GM12878 (cell line): ENCODE data around the gene TGIF2. TPM values are rescaled to one million over a fixed set of nuclear protein-coding genes. Genes with fewer than 3 reads are reported as not detected.

Experiments
- ATAC-seq: fragments of 200-7000 bp; cut with Tn5 transposase; 3 replicates; pipeline ENCODE4 v1.9.1; 2020; ENCODE audit warnings: mild to moderate bottlenecking, moderate library complexity
- BruUV-seq: library from RNA; stranded (reverse); fragments of 400-500 nt; replicated peaks from 2 replicates; lab custom pipeline; 2021; lab: Mats Ljungman, UMichigan
- CTCF ChIA-PET: fragments of 300-600 bp; sonication (Branson Sonifier 250); formaldehyde crosslinking; extraction: SDS; loops from one replicate; lab custom pipeline; 2021; ENCODE audit warnings: inconsistent platforms; lab: Yijun Ruan, JAX
- POLR2A ChIA-PET: fragments of 350-600 bp; formaldehyde crosslinking; extraction: SDS; loops from one replicate; lab custom pipeline; 2021; ENCODE audit warnings: inconsistent platforms; lab: Charles Lee
- RAD21 ChIA-PET: fragments of 300-600 bp; sonication (Branson Sonifier 250); formaldehyde crosslinking; loops from one replicate; lab custom pipeline; 2023; ENCODE audit warnings: antibody characterized with exemption; ENCODE audit not compliant: unreplicated experiment; lab: Charles Lee
- SMC1A ChIA-PET: fragments of 300-600 bp; sonication (Branson Sonifier 250); formaldehyde crosslinking; loops from one replicate; lab custom pipeline; 2023; ENCODE audit not compliant: unreplicated experiment, uncharacterized antibody; lab: Charles Lee
- DNase-seq: peaks from one replicate; pipeline ENCODE4 v3.0.0-alpha.2; 2011; ENCODE audit warnings: low read depth, low spot score
- FAIRE-seq: peaks from 3 replicates; lab custom pipeline; 2011; peaks lifted over from hg19 to GRCh38; lab: Jason Lieb, UNC
- H2AFZ ChIP-seq: 2 replicates; pipeline ENCODE4 v1.6.0; 2011; ENCODE audit warnings: low read depth, low read length, control low read depth; ENCODE audit not compliant: control insufficient read depth
- H3K27ac ChIP-seq: 2 replicates; pipeline ENCODE4 v1.5.1; 2011; ENCODE audit warnings: control low read depth; ENCODE audit not compliant: control insufficient read depth, insufficient read depth
- H3K27me3 ChIP-seq, 2 experiments: replicated peaks in 1 of 2; 2 replicates each; pipeline versions ENCODE4 v1.6.0 to v1.6.1; 2011; ENCODE audit warnings: low read length in 1 of 2; ENCODE audit not compliant: control insufficient read depth in 2 of 2, insufficient read depth in 2 of 2
- H3K36me3 ChIP-seq, 2 experiments: 2 replicates each; pipeline ENCODE4 v1.5.1; 2011; ENCODE audit warnings: low read length in 1 of 2; ENCODE audit not compliant: control insufficient read depth in 2 of 2, insufficient read depth in 2 of 2
- H3K4me1 ChIP-seq: 2 replicates; pipeline ENCODE4 v1.6.1; 2011; ENCODE audit warnings: mild to moderate bottlenecking, low read length, moderate library complexity, mixed read lengths; ENCODE audit not compliant: control insufficient read depth, insufficient read depth
- H3K4me2 ChIP-seq: 2 replicates; pipeline ENCODE4 v1.6.0; 2011; ENCODE audit warnings: control low read depth; ENCODE audit not compliant: control insufficient read depth, insufficient read depth
- H3K4me3 ChIP-seq: fragments of 200-600 bp; sonication (generic); 2 replicates; pipeline ENCODE4 v1.5.1; 2016
- H3K79me2 ChIP-seq: 2 replicates; pipeline ENCODE4 v1.6.0; 2011; ENCODE audit warnings: low read length; ENCODE audit not compliant: control insufficient read depth, insufficient read depth
- H3K9ac ChIP-seq: 2 replicates; pipeline ENCODE4 v1.8.0; 2011; ENCODE audit warnings: low read length, control low read depth, mixed read lengths; ENCODE audit not compliant: control insufficient read depth, insufficient read depth
- H3K9me3 ChIP-seq: replicated peaks from 3 replicates; pipeline ENCODE4 v1.5.1; 2011; ENCODE audit warnings: mild to moderate bottlenecking, low read length; ENCODE audit not compliant: control insufficient read depth, insufficient read depth
- H4K20me1 ChIP-seq: 2 replicates; pipeline ENCODE4 v1.6.0; 2011; ENCODE audit not compliant: control insufficient read depth, insufficient read depth
- CEBPB ChIP-seq, 2 experiments: fragments of 150-350 bp in 1 of 2; IDR thresholded peaks; 2 replicates each; pipeline ENCODE4 v1.6.1; 2012 to 2014; ENCODE audit warnings: low read depth in 2 of 2, low read length in 2 of 2, borderline replicate concordance in 1 of 2, inconsistent platforms in 1 of 2
- CHD4 ChIP-seq: fragments of 200-600 bp; sonication (generic); IDR thresholded peaks from 2 replicates; pipeline ENCODE4 v1.6.1; 2016; ENCODE audit warnings: mild to moderate bottlenecking
- CREB1 ChIP-seq: IDR thresholded peaks from 2 replicates; pipeline ENCODE4 v1.6.1; 2012; ENCODE audit warnings: low read depth, mild to moderate bottlenecking, inconsistent platforms
- EP300 ChIP-seq, 2 experiments: fragments of 150-350 bp in 1 of 2; IDR thresholded peaks; 2 replicates each; pipeline ENCODE4 v1.6.1; 2011 to 2012; ENCODE audit warnings: low read depth in 2 of 2, low read length in 2 of 2, borderline replicate concordance in 1 of 2, improper control_type of control experiment in 1 of 2, inconsistent platforms in 1 of 2; ENCODE audit not compliant: control insufficient read depth in 1 of 2
- GATAD2B ChIP-seq: fragments of 450-650 bp; conservative IDR thresholded peaks from 2 replicates; pipeline ENCODE4 v1.6.1; 2017; ENCODE audit warnings: low read depth, mild to moderate bottlenecking, moderate library complexity
- ZNF384 ChIP-seq: IDR thresholded peaks from 2 replicates; pipeline ENCODE4 v1.6.1; 2012; ENCODE audit warnings: low read depth, mild to moderate bottlenecking, low read length, improper control_type of control experiment, borderline replicate concordance
- WGBS: methylation state at CpG from one replicate; pipeline ENCODE4 v1.1.6; 2016; ENCODE audit warnings: low lambda C conversion rate; ENCODE audit not compliant: insufficient replicate concordance, insufficient coverage; ENCODE audit errors: missing lambda C conversion rate; 5-methylcytosine and 5-hydroxymethylcytosine counted together
- in situ Hi-C: fragments of 300-500 bp; cut with MboI; formaldehyde crosslinking; loops from 9 replicates; pipeline ENCODE4 v1.14.3; 2018; ENCODE audit warnings: mixed read lengths
- intact Hi-C: fragments of 100-400 bp; cut with micrococcal nuclease; formaldehyde crosslinking; loops from one replicate; pipeline ENCODE4 v1.14.2; 2022; ENCODE audit not compliant: unreplicated experiment
- polyA plus RNA-seq, 11 experiments: library from polyadenylated mRNA; depleted of rRNA in 4 of 11; unstranded in 6 of 11; stranded (reverse) in 5 of 11; fragments of >200 nt; fragmentation: Nextera tagmentation in 4 of 11; fragmentation: Illumina TruSeq in 1 of 11; extraction: Ambion mirVana in 4 of 11; extraction: Trizol in 1 of 11; gene quantifications; 1 replicate in 1 of 11; 2 replicates in 10 of 11; pipeline versions ENCODE4 v1.2.1 to v1.2.3, GENCODE V29; 2011 to 2016; ENCODE audit warnings: inconsistent platforms in 2 of 11, missing spikeins in 2 of 11, low read depth in 1 of 11
- total RNA-seq, 4 experiments: library from RNA; depleted of rRNA in 3 of 4; stranded (reverse); fragments of >200 nt in 3 of 4; fragmentation: Illumina TruSeq in 1 of 4; extraction: Trizol in 1 of 4; gene quantifications; 2 replicates each; pipeline versions ENCODE4 v1.2.1 to v1.2.3, GENCODE V29; 2013 to 2021
- TF ChIP-seq, protein P1 (sequence below): fragments of 450-650 bp; IDR thresholded peaks from 2 replicates; pipeline ENCODE4 v1.6.1; 2018; ENCODE audit warnings: mild to moderate bottlenecking, low read depth, moderate library complexity; ENCODE audit not compliant: partially characterized antibody

TGIF2 gene
- total and polyA plus RNA-seq, 10 of the 15 experiments (the other 5 are each of a cell fraction or from before 2014, with no cell fraction given): 13.1 to 47.1 (median 36.6) TPM

DNA sequence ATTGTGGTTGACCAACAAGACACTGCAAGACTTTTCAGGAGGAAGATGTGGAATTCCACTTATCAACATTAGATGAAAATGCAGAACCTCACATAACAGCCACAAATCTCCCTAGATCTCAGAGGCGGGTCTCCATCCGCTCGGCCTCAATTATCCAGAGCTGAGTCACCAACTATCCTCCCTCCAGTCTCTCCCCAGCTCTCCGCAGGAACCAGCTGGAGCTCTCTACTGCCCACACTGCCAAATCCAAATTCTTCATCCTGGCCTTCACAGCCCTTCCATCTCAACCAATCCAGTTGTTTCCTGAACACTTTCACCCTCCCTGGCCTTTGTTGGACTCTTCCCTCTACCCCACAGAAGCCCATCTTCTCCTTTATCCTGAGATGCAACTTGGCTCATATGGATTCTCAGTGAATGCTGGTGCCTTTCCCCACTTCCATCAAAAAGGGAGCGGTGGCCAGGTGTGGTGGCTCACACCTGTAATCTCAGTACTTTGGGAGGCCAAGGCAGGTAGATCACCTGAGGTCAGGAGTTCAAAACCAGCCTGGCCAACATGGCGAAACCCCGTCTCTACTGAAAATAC lies 3.5 kb upstream of the TGIF2 start:
- Histone ChIP-seq H3K79me2 (peaks cover 16% of the 10 kb centered on the region), H2AFZ (no peak overlapping the region), H3K4me3 (no peak overlapping the region), H3K36me3 (no peaks in the 10 kb centered on the region), H3K4me2 (no peak overlapping the region), H3K27ac (no peak overlapping the region), H3K27me3 (no peaks in the 10 kb centered on the region), H4K20me1 (no peaks in the 10 kb centered on the region), H3K9ac (no peak overlapping the region), H3K4me1 (peaks cover 2% of the 10 kb centered on the region; the same call in 1 of the 2 replicates), H3K9me3 (peaks cover 5% of the 10 kb centered on the region; the same call in 2 of the 3 replicates)
- no peak for ATAC-seq
- ChIA-PET RAD21 (no interaction called here), CTCF (interaction anchor here (1.3 kb wide), 1 partner anchor 204 kb away, joined by 3 read pairs; the partner anchor contains the start of gene DSN1), SMC1A (interaction anchor here (2.7 to 8.0 kb wide), 2 partner anchors 12 to 33 kb away, joined by 13 to 83 read pairs; partner anchors contain the start of gene RAB5IF), POLR2A (interaction anchor here (4.2 kb wide), 1 partner anchor 35 kb away, joined by 53 read pairs; the partner anchor contains the start of gene RAB5IF)
- no peak for FAIRE-seq
- TF ChIP-seq, protein P1, sequence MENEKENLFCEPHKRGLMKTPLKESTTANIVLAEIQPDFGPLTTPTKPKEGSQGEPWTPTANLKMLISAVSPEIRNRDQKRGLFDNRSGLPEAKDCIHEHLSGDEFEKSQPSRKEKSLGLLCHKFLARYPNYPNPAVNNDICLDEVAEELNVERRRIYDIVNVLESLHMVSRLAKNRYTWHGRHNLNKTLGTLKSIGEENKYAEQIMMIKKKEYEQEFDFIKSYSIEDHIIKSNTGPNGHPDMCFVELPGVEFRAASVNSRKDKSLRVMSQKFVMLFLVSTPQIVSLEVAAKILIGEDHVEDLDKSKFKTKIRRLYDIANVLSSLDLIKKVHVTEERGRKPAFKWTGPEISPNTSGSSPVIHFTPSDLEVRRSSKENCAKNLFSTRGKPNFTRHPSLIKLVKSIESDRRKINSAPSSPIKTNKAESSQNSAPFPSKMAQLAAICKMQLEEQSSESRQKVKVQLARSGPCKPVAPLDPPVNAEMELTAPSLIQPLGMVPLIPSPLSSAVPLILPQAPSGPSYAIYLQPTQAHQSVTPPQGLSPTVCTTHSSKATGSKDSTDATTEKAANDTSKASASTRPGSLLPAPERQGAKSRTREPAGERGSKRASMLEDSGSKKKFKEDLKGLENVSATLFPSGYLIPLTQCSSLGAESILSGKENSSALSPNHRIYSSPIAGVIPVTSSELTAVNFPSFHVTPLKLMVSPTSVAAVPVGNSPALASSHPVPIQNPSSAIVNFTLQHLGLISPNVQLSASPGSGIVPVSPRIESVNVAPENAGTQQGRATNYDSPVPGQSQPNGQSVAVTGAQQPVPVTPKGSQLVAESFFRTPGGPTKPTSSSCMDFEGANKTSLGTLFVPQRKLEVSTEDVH: no peak
- TF ChIP-seq CHD4 (no peak), CEBPB (IDR thresholded peaks at IDR 0.05; ENCODE audit: borderline replicate concordance in 1 of 2, low read depth in 2 of 2, low read length in 2 of 2) (no peak), GATAD2B (no peak), CREB1 (no peak), EP300 (IDR thresholded peaks at IDR 0.05; ENCODE audit: borderline replicate concordance in 1 of 2, control insufficient read depth in 1 of 2, low read depth in 2 of 2, low read length in 2 of 2) (no peak), ZNF384 (no peak)
- intact Hi-C loops (loop anchor here (10.0 kb wide), 1 partner anchor 105 kb away; no protein-coding TSS in a partner anchor), in situ Hi-C loops (no loop called here)
- no TSS peak for BruUV-seq
- WGBS: 93% methylated on average over 7 of the region's 7 CpGs
- no peak for DNase-seq
